ENCODE data around the gene MGAT5.

MGAT5 gene

DNA sequence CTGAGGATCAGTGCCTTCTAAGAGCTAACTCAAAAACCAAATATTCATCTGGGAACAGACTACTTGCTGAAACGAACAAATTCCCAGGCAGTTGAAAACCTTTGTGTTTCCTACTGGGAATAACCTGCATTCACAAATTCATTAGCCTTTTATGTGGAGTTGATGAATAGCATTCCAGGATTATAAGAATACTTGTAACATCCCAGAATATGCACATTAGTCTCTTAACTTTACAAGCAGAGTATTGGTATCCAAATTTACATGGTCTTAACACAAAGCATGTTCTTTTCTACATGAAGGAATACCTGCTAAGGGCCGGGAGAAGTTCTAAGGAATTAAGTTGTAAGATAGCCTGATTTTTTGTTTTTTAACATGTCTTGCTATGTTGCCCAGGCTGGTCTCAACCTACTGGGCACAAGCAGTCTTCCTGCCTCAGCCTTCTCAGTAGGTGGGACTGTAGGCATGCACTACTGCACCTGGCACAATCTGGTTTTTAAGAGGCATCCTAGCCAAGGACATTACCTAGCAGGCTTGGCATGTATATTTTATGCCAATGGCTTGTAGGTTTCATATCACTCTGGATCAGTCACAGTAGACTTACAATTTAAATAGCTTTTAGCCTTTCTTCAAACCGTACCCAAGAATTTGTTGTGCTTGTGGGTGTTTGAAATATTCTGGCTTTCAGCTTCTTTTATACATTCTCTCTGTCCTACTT lies 50.7 kb downstream of the MGAT5 start:
- DNase-seq (ENCODE audit: low read depth in 2 of 2) = no peak

DNA sequence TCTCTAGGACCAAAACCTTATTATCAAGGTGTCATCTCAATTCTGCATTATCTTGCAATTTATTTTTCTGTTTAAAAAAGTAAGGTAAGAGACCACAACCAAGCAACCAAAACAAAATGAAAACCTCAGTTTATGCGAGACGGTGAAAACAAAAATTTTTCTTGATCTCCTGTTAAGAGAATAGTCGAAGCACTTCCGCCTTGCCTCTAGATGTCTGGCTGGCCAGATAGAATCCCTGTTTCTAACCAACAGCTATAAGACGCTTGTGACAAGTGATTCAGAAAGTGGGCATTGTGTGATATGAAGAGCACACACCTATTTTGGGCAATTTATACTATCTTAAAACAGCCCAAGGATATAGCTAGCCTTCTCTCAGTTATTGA lies 51.2 kb downstream of the MGAT5 start:
- no peak for DNase-seq (ENCODE audit: low read depth in 2 of 2)

- no peak for DNase-seq (ENCODE audit: low read depth in 2 of 2)
Measured at GRCh38 chr2:134306521-134306920, 52.6 kb downstream of the MGAT5 start.

GRCh38 chr2:134307334-134307733 lies 53.5 kb downstream of the MGAT5 start:
- DNase-seq (ENCODE audit: low read depth in 2 of 2) = no peak

DNA sequence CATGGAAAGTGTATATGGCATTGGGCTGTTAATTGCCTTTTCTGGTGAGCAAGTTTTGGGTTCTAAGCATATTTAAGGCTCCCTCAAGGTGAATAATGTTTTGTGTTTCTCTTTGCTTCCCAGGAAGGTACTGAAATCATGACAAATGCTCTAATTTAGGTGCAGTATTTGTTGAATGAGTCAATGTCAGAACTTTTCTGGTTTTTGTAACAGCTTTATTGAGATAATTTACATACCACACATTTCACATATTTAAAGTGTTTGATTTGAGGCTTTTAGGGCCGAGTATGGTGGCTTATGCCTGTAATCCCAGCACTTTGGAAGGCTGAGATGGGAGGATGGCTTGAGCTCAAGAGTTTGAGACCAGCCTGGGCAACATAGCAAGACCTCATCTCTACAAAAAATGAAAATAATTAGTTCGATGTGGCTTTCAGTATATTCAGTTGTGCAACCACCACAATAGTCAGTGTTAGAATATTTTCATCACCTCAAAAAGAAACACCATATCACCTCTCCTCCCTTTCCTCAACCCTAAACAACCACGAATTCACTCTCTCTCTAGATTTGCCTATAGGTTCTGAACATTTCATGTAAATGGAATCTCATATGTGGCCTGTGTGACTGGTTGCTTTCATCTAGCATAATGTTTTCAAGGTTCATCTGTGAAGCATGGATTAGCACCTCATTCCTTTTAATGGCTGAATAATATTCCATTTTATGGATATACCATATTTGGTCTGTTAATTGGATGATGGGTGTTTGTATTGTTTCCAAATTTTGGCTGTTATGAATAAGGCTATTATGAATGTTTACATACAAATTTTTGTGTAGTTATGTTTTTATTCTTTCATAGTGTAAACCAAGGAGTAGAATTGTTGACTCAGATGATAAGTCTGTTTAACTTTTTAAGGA lies 54.9 kb downstream of the MGAT5 start:
- DNase-seq (ENCODE audit: low read depth in 2 of 2) = no peak

DNA sequence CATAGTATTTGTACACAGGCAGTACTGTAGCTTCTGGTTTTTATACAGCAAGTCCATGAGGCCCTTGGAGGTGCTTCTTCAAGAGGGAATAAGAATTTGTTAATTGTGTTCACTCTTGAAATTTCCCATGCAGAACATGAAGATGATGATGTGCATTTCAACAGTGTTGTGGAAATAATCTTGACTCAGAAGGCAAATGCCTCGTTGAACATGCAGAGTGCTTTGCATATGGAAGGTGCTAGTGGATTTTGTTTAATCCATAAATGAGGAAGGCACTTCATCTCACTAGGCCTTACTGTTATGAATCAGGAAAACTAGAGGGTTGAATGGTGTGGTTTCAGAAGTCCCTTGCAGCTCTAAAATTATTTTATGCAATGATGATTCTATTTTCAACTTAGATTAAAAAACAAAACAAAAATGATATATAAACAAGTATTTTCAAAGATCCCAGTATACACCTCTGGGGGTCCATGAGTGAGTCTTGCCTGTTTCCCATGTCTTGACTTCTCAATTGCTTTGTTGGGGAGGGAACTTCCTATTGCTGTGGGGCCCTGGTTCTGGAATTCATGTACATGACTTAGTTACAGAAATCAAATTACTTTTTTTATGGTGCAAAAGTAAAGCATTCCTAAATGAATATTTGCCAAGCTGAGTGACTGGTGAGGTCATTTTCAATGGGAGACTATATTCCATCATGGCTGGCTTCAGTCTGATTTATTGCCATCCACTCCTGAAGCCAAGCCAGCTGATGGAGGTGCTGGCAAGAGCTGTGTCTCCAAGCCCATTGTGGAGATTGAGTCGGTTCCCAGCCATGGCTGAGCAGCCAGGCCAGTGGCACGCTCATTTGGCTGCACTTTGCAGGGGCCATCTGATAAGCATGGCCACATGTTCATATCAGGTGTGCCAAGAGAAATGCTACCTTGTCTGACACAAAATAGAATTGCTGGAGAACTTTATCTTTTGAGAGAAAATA lies 56.5 kb downstream of the MGAT5 start:
- no peak for DNase-seq (ENCODE audit: low read depth in 2 of 2)

- DNase-seq (ENCODE audit: low read depth in 2 of 2) = no peak
Measured at GRCh38 chr2:134312482-134312881, 58.6 kb downstream of the MGAT5 start.

DNA sequence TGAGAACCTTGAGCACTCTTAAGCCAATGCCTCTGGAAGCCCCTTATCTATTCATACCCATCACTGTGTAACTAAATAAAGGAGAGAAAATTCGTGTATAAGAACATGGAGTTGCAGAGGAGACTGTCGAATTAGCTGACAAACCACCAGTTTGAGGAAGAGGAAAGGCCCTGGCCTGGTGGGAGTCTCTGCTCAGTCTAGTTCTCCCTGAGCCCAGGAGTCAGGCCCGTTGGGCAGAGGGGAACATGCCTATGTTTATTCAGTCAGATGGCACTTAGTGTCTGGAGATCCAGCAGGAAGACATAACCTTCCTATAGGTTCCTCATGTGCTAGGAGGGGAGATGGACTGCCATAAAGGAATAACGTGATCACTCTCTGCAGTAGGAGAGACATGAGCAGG lies 60.3 kb downstream of the MGAT5 start:
- no peak for DNase-seq (ENCODE audit: low read depth in 2 of 2)

- no peak for DNase-seq (ENCODE audit: low read depth in 2 of 2)
Measured at GRCh38 chr2:134314681-134315368, 61.0 kb downstream of the MGAT5 start.

DNA sequence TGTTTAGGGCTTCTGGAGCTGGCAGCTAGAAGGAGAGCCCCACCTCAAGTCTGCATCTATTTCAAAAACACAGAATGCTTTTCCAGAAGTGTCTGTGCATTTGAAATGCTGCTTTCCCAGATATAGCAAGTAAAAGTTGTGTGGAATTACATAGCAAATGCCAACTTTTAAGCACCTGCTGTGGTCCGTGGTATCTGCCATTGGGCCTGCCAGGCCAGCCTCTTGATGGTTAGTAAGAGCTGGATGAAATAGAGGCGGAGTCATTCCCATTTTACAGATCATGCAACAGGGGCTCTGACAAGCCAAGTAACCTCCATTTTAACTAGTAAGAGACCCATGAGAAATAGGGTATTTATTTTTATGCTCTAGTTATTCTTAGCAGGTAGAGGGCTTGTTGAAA lies 61.6 kb downstream of the MGAT5 start:
- no peak for DNase-seq (ENCODE audit: low read depth in 2 of 2)

- DNase-seq (ENCODE audit: low read depth in 2 of 2) = no peak
Measured at GRCh38 chr2:134319596-134320254, 65.9 kb downstream of the MGAT5 start.

DNA sequence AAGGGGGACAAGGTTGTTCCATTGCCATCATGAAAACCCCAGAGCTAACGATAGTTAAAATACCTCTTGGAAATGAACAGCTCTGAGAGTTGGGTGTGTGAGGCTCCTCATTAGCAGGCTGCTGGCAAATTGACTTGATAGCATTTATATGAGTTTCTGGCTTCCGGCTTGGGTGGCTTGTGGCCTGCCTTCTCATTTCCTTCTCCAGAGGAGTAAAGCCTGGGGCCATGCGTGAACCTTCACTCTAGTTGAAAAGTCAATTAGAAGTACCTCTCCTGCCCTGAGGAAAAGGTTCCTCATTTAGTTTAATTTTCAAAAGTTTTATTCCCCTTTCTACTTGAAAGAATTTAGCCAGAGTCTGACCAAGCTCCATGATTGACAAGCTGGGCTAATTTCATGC lies 67.1 kb downstream of the MGAT5 start:
- DNase-seq (ENCODE audit: low read depth in 2 of 2) = peak; percentile 13 to 29

DNA sequence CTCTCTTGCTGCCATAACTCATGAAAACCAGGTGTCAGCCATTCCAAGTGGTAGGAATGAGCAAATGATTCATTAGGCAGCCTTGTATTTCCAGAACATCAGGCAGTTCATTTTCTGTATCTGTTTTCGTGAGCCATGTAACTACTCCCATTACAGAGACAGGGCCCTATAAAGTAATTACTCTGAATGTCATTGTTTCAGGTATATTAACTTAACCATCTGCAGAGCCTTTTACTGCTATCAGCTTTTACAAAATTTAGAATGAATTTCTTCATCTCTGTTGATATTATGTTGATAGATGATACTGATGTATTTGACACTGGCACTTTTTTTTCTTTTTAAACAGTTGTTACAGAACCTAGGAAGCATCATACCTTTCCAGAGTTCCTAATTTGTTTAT lies 69.9 kb downstream of the MGAT5 start:
- DNase-seq (ENCODE audit: low read depth in 2 of 2) = no peak

DNA sequence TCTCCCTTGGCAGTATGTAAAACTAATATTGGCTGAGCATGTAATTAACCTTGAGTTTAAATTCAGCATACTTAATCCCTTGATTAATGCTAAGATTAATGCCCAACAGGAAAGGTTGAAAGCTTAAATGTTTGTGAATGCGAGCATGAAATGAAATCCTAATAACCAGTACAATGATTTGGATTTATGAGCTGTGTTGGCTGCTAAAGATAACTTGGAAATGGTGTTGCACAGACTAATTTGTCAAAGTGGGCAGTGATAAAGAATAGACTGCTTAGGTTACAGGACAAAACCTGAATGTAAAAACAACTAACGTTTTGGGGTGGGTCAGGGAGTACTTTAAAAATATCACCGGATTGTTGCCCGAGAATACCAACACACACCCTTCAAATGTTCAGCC lies 70.6 kb downstream of the MGAT5 start:
- DNase-seq (ENCODE audit: low read depth in 2 of 2) = no peak

GRCh38 chr2:134324947-134325346 lies 71.1 kb downstream of the MGAT5 start:
- no peak for DNase-seq (ENCODE audit: low read depth in 2 of 2)

DNA sequence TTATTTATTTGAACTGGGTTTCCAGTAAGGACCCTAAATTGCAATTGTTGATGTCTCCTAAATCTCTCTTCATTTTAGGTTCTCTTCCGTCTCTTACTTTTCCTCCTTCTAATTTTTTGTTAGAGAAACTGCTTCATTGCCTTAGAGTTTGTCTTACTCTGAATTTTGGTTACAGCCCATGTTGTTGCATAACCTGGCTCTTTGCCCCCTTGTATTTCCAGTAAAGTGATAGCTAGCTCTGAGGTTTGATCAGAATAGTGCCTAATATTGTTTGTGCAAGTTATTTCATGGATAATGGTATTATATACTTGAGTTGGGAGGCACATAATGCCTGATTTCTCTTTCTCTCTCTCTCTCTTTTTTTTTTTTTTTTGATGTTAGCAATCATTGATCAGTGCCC lies 71.8 kb downstream of the MGAT5 start:
- no peak for DNase-seq (ENCODE audit: low read depth in 2 of 2)

DNA sequence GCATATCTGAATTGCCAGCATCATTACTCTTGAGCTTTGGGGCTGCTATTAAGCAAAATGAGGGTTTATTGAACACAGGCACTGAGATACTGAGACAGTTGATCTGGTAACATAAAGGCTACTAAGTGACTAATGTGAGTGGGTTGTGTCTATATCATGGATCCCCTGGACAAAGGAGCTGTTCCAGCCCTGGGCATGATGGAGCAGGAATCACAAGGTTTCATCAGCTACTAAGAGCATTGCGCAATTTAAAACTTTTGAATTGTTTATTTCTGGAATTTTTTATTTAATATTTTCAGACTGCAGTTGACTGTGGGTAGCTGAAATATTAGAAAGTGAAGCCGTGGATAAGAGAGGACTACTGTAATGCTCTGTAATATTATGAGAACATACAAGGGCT lies 73.5 kb downstream of the MGAT5 start:
- no peak for DNase-seq (ENCODE audit: low read depth in 2 of 2)

DNA sequence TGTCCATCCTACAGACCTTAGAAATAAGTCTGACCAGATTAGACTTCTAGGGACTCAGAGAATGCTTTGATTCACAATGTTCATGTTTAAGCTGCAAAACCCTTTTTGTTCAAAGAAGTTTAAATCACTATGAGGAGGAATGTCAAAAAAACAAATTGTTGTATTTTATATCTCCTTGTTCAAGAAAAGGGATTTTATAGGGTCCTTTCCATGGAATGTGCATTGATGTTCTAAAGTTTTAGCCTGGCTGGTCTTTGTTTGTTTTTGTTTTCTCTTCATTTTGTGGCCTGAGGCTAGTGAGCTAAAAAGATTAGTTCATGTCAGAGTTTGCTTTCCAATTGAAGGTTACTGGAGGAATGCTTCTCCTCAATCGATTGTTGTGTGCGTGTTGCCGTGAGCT lies 77.2 kb downstream of the MGAT5 start:
- DNase-seq (ENCODE audit: low read depth in 2 of 2) = no peak

DNA sequence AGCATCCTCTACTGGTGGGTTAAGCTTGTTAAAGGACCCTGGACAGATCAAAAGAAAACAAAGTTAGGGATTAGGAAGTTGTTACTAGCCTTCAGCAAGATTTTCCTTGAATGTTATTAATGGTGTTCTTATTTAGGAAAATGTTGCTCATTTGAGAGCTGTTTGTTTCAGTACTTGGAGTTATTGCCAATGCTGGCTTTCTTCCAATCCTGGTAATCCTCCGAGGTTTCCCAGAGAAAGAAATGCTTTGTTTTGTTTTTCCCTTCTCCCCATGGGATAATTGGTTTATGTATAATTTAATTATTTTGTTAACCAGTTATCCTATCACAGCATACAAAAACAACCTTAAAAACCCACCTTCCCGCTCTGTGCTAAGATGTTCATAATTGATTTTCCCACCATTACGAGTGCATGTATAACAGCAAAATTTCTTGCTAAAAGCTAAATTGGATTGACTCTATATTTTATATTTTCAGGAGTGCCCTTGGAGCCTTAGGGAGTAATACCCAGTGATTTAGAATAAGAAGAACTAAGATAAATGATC lies 79.8 kb downstream of the MGAT5 start:
- no peak for DNase-seq (ENCODE audit: low read depth in 2 of 2)

DNA sequence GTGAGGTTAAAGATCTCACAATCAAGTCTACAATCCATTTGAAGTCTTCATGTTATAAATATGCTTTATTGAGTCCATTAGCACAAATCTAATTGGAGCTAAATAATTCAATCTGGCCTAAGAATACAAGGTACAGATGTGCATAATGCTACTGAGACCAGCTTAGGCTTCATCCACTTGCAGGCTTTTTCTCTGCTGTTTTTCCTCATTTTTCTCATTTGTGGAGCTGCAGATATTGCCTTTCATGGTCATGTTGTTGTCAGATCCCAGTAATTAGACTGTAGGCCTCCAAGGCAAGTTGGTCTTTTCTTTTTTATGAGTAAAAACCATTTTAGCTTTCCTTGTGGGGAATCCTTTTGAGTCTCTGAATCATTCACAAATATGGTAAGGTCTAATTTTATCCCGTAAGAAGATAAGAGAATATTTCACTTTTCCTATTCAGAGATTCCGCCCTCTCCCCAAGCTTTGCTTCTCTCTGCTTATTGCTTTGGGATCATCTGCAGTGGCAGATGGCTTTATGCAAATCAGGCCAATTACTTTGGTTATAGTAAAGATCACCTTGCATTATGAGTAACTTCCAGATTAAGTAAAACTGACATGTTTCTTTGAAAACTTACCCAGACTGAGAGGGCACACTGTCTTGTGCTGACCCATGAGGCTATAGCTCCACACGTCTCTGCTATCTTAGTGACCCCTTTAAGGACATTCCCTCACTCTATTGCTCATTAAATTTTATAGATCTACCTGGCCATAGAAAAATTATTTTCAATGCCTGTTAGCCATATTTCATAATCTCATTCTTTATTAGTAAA lies 80.9 kb downstream of the MGAT5 start:
- DNase-seq (ENCODE audit: low read depth in 2 of 2) = no peak

Measured in stimulated activated CD8-positive, alpha-beta memory T cell treated with anti-CD3 and anti-CD28 coated beads, Interleukin-15, amount 100 ng/mL, for 48 hours (primary cell).